ENCODE results near the gene CDC42BPA. TPM values are rescaled to one million over a fixed set of nuclear protein-coding genes. Genes with fewer than 3 reads are reported as not detected.

Gene CDC42BPA
- total RNA-seq, 1 donor from 2014 or later, result 61.6 TPM

GRCh38 chr1:226982451-226983177 is 335.7 kb downstream of the CDC42BPA start:
- TF ChIP-seq, protein P1, sequence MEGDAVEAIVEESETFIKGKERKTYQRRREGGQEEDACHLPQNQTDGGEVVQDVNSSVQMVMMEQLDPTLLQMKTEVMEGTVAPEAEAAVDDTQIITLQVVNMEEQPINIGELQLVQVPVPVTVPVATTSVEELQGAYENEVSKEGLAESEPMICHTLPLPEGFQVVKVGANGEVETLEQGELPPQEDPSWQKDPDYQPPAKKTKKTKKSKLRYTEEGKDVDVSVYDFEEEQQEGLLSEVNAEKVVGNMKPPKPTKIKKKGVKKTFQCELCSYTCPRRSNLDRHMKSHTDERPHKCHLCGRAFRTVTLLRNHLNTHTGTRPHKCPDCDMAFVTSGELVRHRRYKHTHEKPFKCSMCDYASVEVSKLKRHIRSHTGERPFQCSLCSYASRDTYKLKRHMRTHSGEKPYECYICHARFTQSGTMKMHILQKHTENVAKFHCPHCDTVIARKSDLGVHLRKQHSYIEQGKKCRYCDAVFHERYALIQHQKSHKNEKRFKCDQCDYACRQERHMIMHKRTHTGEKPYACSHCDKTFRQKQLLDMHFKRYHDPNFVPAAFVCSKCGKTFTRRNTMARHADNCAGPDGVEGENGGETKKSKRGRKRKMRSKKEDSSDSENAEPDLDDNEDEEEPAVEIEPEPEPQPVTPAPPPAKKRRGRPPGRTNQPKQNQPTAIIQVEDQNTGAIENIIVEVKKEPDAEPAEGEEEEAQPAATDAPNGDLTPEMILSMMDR (IDR thresholded peaks at IDR 0.05), result no peak
- H3K27me3 Mint-ChIP-seq (ENCODE audit: low read depth), result no peaks in the 10 kb centered on the region
- H3K36me3 Mint-ChIP-seq (ENCODE audit: low read depth), result peaks cover 15% of the 10 kb centered on the region
- H3K27ac Mint-ChIP-seq (ENCODE audit: unreplicated experiment), result no peak overlapping the region
- peak; percentile 89 for DNase-seq (ENCODE audit: low spot score)
- no peaks in the 10 kb centered on the region for H3K9me3 Mint-ChIP-seq (ENCODE audit: low read depth)
- H3K4me1 Mint-ChIP-seq (ENCODE audit: low read depth), result no peaks in the 10 kb centered on the region
- no peak overlapping the region for H3K4me3 Mint-ChIP-seq (ENCODE audit: unreplicated experiment)

DNA sequence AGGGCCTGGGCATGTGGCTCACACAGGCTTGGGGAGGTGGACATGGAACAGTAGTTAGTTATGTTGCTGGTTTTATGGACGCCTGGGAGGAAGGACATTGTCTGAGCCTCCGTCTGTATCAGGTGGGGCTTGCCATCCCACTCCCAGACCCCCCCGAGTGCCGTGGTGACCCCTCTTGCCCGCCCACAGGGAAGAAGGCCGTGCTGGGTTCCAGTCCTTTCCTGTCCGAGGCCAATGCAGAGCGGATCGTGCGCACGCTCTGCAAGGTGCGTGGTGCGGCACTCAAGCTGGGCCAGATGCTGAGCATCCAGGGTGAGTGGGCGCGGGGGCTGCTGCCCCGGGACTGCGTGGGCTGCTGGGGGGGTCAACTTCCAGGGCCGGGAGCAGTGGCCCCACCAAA is 336.5 kb downstream of the CDC42BPA start:
- Mint-ChIP-seq H3K4me1 (ENCODE audit: low read depth) (no peaks in the 10 kb centered on the region), H3K36me3 (ENCODE audit: low read depth) (peaks cover 9% of the 10 kb centered on the region), H3K4me3 (ENCODE audit: unreplicated experiment) (no peak overlapping the region), H3K27ac (ENCODE audit: unreplicated experiment) (no peak overlapping the region), H3K9me3 (ENCODE audit: low read depth) (no peaks in the 10 kb centered on the region), H3K27me3 (ENCODE audit: low read depth) (no peaks in the 10 kb centered on the region)
- TF ChIP-seq, protein P1 (IDR thresholded peaks at IDR 0.05), result no peak
- peak; percentile 88 for DNase-seq (ENCODE audit: low spot score)

- Mint-ChIP-seq H3K4me1 (ENCODE audit: low read depth) (no peaks in the 10 kb centered on the region), H3K9me3 (ENCODE audit: low read depth) (no peaks in the 10 kb centered on the region), H3K36me3 (ENCODE audit: low read depth) (peaks cover 5% of the 10 kb centered on the region), H3K4me3 (ENCODE audit: unreplicated experiment) (no peak overlapping the region), H3K27me3 (ENCODE audit: low read depth) (no peaks in the 10 kb centered on the region), H3K27ac (ENCODE audit: unreplicated experiment) (no peak overlapping the region)
- DNase-seq (ENCODE audit: low spot score), result no peak
- TF ChIP-seq, protein P1 (IDR thresholded peaks at IDR 0.05), result no peak
Observed at GRCh38 chr1:226981386-226981817, 336.9 kb downstream of the CDC42BPA start.

DNA sequence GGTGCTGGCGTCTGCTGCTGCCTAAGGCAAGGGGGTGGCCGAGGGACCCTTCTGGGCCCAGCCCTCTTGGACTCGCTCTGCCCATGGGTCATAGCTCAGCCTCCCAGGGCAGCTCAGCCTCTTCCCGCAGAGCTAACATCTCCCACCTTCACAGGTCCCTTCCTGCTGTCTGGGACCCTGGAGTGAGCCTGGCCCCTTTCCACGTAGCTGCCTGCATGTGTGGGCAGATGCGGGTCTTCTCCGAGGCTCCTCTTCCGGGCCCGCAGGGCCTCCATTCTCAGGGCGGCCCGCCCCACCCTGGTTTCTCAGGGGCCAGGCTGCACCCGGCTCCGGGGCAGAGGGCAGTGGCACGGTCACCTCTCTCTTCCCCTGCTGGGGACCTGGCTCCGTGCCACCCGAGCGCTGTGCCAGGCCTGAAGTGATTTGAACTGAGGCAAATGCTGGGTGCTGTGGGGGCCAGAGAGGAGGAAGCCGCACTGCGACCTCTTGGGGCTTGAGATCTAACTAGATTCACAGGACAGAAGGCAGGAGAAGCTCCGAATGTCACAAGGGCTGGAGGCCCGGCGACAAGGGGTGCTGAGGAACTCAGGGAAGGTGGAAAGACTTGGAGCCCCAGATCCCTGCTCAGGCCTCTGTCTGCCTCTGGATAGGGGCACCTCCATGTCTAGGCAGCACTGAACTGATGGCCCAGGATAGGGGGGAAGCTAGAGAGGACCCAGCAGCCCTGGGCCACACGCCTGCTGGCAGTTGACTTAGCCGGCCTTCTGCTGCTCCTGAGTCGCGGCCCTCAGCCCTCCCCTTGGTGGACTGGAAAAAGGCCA is 337.5 kb downstream of the CDC42BPA start:
- no peak for DNase-seq (ENCODE audit: low spot score)

DNA sequence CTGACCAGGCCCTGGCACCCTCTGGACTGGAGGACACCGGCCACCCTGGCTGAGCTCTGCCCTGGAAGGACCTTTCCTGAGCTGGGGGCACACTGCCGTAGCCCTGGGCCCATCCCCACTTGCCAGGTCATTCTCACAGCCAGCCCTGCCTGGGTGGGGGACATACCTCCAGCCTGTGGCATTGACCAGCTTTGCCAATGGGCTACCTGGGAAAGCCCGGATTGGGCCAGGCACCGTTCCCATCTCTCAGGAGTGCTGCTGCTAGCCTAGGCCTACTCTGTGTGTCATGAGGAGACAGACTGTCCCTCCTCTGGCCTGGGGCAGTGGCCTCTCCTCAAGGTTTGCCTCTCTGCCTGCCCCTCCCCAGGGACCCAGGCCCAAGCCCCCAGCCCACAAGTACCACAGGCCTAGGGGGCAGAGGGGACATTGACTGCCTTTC is 338.2 kb downstream of the CDC42BPA start:
- Mint-ChIP-seq H3K27ac (ENCODE audit: unreplicated experiment) (no peak overlapping the region), H3K9me3 (ENCODE audit: low read depth) (no peaks in the 10 kb centered on the region), H3K36me3 (ENCODE audit: low read depth) (no peaks in the 10 kb centered on the region), H3K27me3 (ENCODE audit: low read depth) (no peaks in the 10 kb centered on the region), H3K4me1 (ENCODE audit: low read depth) (no peaks in the 10 kb centered on the region), H3K4me3 (ENCODE audit: unreplicated experiment) (no peak overlapping the region)
- DNase-seq (ENCODE audit: low spot score), result no peak
- TF ChIP-seq, protein P1 (IDR thresholded peaks at IDR 0.05), result no peak

More for the DNA sequence above, 337.5 kb downstream of the CDC42BPA start:
- H3K4me1 Mint-ChIP-seq (ENCODE audit: low read depth), result no peaks in the 10 kb centered on the region
- H3K36me3 Mint-ChIP-seq (ENCODE audit: low read depth), result no peaks in the 10 kb centered on the region
- TF ChIP-seq, protein P1 (IDR thresholded peaks at IDR 0.05), result no peak
- no peaks in the 10 kb centered on the region for H3K9me3 Mint-ChIP-seq (ENCODE audit: low read depth)
- H3K27ac Mint-ChIP-seq (ENCODE audit: unreplicated experiment), result no peak overlapping the region
- H3K4me3 Mint-ChIP-seq (ENCODE audit: unreplicated experiment), result no peak overlapping the region
- H3K27me3 Mint-ChIP-seq (ENCODE audit: low read depth), result no peaks in the 10 kb centered on the region

All from chondrocyte (in vitro differentiated cells).